ENCODE data around the gene KPNA1.

Gene KPNA1

DNA sequence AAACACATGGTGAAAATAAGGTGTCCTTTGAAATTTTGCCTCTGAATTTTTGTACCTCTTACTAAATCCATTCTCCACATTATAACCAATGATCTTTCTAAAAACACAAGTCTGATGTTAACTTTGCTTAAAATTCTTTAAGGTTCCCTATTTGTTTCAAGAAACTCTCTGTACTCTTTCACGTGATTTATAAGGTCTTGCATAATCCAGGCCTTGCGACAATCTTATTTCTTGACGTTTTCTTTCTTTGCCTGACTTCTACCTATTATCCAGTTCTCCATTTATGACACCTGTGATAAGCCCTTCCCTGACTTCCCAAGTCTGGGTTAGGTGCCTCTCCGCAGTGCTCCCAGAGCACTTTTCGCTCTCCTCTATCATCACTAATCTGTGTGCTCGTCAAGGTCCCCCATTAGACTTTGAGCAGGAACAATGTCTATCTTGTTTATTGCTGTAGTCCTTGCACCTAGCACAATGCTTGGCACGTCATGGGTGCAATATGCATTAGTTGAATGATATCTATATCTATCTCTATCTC lies 24.3 kb upstream of the KPNA1 start:
- Mint-ChIP-seq H3K4me1 (ENCODE audit: low read depth) (peaks cover 9% of the 10 kb centered on the region), H3K4me3 (no peak overlapping the region)

DNA sequence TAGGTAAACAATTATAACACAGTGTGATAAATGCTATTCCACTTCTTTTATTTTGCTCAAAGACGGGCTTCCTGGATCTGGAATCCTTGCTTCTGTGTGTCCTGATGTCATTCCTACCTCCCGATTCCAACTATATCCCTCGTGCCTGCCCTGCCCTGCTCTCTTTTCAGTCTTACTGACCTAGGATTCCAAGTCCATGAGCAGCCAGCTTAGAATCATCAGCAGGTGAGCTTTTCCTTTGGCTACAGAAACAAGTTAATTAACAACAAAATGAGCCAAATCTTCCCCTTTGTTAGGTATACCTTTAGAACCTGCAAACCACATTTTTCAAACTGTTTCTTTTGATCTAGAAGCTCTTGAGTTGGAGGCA lies 21.9 kb upstream of the KPNA1 start:
- H3K4me3 Mint-ChIP-seq, result no peak overlapping the region
- H3K9me3 Mint-ChIP-seq, result no peaks in the 10 kb centered on the region
- peaks cover 79% of the 10 kb centered on the region for H3K36me3 Mint-ChIP-seq (ENCODE audit: low read depth)
- peaks cover 24% of the 10 kb centered on the region for H3K4me1 Mint-ChIP-seq (ENCODE audit: low read depth)
- no peak overlapping the region for H3K27ac Mint-ChIP-seq
- no peak for DNase-seq (ENCODE audit: low spot score)
- no peaks in the 10 kb centered on the region for H3K27me3 Mint-ChIP-seq (ENCODE audit: low read depth)

More for the DNA sequence above, 24.3 kb upstream of the KPNA1 start:
- H3K9me3 Mint-ChIP-seq, result no peaks in the 10 kb centered on the region
- H3K27ac Mint-ChIP-seq, result no peak overlapping the region
- no peaks in the 10 kb centered on the region for H3K27me3 Mint-ChIP-seq (ENCODE audit: low read depth)
- H3K36me3 Mint-ChIP-seq (ENCODE audit: low read depth), result peaks cover 68% of the 10 kb centered on the region
- DNase-seq (ENCODE audit: low spot score), result no peak

DNA sequence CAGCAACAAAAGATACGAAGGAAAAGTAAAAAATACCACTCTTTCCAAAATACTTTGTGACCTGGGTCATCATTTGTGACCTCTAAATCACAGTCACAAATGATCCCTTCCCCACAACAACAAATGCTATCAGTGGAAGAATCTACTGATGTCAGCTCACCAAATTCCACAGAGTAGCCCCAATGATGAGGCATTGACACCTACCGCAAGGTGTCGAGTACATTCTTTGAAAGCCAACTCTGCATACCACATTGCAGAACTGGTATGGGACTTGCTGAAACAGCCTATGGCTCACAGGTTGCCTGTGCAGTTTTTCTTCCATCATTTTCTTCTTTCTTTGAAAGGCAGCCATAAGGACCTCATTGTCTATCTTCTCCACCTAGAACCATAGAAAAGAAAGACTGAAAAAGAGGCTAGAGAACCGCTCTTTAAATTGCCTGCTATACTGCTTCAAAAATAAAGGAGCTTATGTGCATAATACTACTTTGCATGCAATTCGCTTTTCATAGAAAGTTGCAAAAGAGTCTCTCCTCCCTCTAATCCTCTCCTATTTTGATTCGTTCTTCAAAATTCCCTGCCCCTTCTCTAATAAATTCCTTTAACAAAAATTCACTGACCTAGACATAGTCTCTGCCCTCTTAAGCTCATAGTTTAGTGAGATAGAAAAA lies 21.4 kb upstream of the KPNA1 start:
- H3K36me3 Mint-ChIP-seq (ENCODE audit: low read depth), result peaks cover 78% of the 10 kb centered on the region

DNA sequence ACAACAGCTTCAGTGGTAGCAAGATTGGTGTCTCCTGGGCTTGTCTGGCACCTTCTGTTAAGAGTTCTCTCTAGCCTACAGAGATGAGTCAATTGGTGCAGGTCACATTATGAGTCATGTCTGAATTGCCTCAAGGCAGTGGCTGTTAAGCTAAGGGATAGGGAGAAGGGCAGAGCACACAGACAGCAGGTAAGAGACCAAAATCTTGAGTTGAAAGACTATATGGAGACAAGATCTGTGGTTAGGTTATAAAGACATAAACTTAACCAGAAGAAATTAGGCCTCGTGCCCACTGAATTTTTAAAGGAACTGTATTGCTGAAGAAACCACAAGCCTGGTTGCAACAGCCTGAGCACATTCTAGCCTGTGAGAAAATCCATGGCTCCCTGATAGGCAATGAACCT lies 19.2 kb upstream of the KPNA1 start:
- Mint-ChIP-seq H3K36me3 (ENCODE audit: low read depth) (peaks cover 72% of the 10 kb centered on the region), H3K4me3 (peak overlapping the region; percentile 5), H3K27ac (peak overlapping the region; percentile 78), H3K4me1 (ENCODE audit: low read depth) (peaks cover 24% of the 10 kb centered on the region), H3K9me3 (no peaks in the 10 kb centered on the region), H3K27me3 (ENCODE audit: low read depth) (no peaks in the 10 kb centered on the region)
- DNase-seq (ENCODE audit: low spot score), result peak; percentile 75

More for the DNA sequence above, 21.4 kb upstream of the KPNA1 start:
- Mint-ChIP-seq H3K4me3 (no peak overlapping the region), H3K9me3 (no peaks in the 10 kb centered on the region), H3K27ac (no peak overlapping the region), H3K4me1 (ENCODE audit: low read depth) (peaks cover 24% of the 10 kb centered on the region), H3K27me3 (ENCODE audit: low read depth) (no peaks in the 10 kb centered on the region)
- no peak for DNase-seq (ENCODE audit: low spot score)

DNA sequence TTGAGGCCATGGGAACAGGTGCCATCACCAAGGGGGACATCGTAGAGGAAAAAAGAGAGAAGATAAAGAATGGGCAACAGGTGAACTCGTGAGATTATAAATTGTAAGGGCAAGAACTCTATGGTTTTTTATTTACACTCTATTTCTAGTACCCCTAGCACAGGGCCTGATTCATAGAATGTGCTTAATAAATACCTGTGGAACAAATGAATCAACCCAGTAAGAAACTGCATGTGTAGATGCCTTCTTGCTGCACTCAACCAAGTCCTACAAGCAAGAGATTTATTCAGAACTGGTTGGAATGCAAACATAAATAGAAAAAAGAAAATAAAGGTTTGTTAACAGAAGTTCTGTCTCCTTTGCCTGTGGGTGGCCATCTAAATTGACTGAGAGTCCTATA lies 18.7 kb upstream of the KPNA1 start:
- H3K36me3 Mint-ChIP-seq (ENCODE audit: low read depth), result peaks cover 72% of the 10 kb centered on the region

DNA sequence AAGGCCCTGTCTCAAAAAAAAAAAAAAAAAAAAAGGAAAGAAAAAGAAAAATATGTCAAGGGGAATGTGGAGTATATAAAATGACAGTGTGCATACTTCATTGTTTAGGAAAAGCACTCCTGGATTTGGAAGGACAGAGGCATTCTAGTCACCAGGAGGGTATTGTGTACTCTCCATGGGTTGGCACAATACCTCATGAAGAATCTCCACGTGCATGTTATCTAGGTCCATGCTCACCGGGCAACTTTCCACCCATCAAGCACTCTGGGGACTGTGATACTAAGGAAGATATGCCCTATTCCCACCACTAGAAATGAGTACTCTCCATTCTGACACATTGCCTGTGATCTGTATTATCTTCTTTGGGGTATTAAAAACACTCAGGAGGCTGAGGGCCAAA lies 15.4 kb upstream of the KPNA1 start:
- DNase-seq (ENCODE audit: low spot score), result no peak
- H3K4me3 Mint-ChIP-seq, result no peak overlapping the region
- H3K9me3 Mint-ChIP-seq, result no peaks in the 10 kb centered on the region
- no peak overlapping the region for H3K27ac Mint-ChIP-seq
- H3K27me3 Mint-ChIP-seq (ENCODE audit: low read depth), result no peaks in the 10 kb centered on the region
- peaks cover 61% of the 10 kb centered on the region for H3K36me3 Mint-ChIP-seq (ENCODE audit: low read depth)
- H3K4me1 Mint-ChIP-seq (ENCODE audit: low read depth), result peaks cover 20% of the 10 kb centered on the region

More for the DNA sequence above, 18.7 kb upstream of the KPNA1 start:
- Mint-ChIP-seq H3K9me3 (no peaks in the 10 kb centered on the region), H3K27me3 (ENCODE audit: low read depth) (no peaks in the 10 kb centered on the region), H3K27ac (peak overlapping the region; percentile 4), H3K4me3 (peak overlapping the region; percentile 5), H3K4me1 (ENCODE audit: low read depth) (peaks cover 24% of the 10 kb centered on the region)
- no peak for DNase-seq (ENCODE audit: low spot score)

DNA sequence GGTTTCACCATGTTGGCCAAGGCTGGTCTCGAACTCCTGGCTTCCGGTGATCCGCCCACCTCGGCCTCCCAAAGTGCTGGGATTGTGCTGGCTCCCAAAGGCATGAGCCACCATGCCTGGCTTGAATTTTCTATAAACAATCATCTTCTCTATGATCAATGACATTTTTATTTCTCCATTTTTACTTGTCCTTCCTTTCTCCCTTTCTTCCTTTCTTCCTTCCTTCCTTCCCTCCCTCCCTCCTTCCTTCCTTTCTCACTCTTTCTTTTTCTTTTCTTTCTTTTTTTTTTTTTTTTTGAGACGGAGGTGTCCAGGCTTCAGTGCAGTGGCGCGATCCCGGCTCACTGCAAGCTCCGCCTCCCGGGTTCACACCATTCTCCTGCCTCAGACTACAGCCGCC lies 8.6 kb upstream of the KPNA1 start:
- Mint-ChIP-seq H3K27me3 (ENCODE audit: low read depth) (peaks cover 2% of the 10 kb centered on the region), H3K36me3 (ENCODE audit: low read depth) (peaks cover 17% of the 10 kb centered on the region), H3K27ac (no peak overlapping the region), H3K4me3 (no peak overlapping the region), H3K4me1 (ENCODE audit: low read depth) (no peaks in the 10 kb centered on the region), H3K9me3 (no peaks in the 10 kb centered on the region)
- DNase-seq (ENCODE audit: low spot score), result no peak

DNA sequence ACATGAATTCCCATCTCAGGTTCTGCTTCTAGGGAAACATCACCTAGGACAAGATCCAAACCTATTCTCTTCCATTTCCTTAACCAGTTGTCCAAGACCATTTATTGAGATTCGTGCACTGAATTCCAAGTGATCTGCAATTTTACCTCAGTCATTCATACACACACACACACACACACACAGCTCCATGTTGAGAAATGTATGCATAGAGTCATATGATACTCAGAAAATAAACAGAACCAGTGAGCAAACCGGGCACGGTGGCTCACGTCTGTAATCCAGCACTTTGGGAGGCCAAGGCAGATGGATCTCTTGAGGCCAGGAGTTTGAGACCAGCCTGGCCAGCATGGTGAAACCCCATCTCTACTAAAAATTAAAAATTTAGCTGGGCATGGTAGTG lies 6.1 kb upstream of the KPNA1 start:
- peaks cover 2% of the 10 kb centered on the region for H3K27me3 Mint-ChIP-seq (ENCODE audit: low read depth)
- no peak overlapping the region for H3K27ac Mint-ChIP-seq
- H3K4me3 Mint-ChIP-seq, result no peak overlapping the region
- H3K9me3 Mint-ChIP-seq, result no peaks in the 10 kb centered on the region
- no peaks in the 10 kb centered on the region for H3K4me1 Mint-ChIP-seq (ENCODE audit: low read depth)
- H3K36me3 Mint-ChIP-seq (ENCODE audit: low read depth), result peaks cover 3% of the 10 kb centered on the region
- no peak for DNase-seq (ENCODE audit: low spot score)

DNA sequence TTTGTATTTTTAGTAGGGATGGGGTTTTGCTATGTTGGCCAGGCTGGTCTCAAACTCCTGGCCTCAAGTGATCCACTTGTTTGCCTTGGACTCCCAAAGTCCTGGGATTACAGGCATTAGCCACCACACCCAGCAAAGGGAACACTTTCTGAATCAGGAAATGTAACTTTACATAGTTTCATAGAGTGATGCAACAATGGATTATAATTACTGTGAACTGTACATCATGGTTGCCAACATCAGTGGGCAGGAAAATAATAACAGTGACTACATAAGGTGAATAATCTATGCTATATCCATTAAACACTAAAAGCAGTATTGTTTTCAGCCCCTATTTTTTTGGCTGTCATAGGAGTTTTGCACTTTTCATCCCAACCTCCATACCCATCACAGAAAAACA lies 5.0 kb upstream of the KPNA1 start:
- Mint-ChIP-seq H3K9me3 (no peaks in the 10 kb centered on the region), H3K4me1 (ENCODE audit: low read depth) (peaks cover 3% of the 10 kb centered on the region), H3K27me3 (ENCODE audit: low read depth) (peaks cover 2% of the 10 kb centered on the region), H3K36me3 (ENCODE audit: low read depth) (no peaks in the 10 kb centered on the region), H3K27ac (no peak overlapping the region), H3K4me3 (no peak overlapping the region)
- no peak for DNase-seq (ENCODE audit: low spot score)

DNA sequence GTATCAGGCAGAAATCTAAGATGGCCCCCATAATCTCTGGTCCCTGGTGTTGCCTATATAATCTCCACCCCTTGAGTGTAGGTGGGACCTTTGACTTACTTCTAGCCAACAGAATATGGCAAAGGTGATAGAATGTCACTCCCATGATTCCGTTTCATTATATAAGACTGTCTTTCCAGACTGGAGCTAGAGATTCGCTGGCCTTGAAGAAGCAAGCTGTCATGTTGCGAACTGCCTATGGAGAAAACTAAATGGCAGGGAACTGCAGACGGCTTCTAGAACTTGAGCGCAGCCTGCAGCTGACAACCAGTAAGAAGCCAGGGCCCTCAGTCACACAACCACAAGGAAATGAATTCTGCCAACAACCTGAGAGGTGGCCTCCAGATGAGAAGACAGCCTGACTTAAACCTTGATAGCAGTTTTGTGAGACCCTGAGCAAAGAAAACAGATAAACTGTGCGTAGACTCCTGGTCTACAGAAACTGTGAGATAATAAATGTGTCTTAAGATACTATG lies 2.2 kb upstream of the KPNA1 start:
- H3K4me3 Mint-ChIP-seq, result no peak overlapping the region
- peaks cover 11% of the 10 kb centered on the region for H3K4me1 Mint-ChIP-seq (ENCODE audit: low read depth)
- no peak for DNase-seq (ENCODE audit: low spot score)
- peaks cover 2% of the 10 kb centered on the region for H3K27me3 Mint-ChIP-seq (ENCODE audit: low read depth)
- no peak overlapping the region for H3K27ac Mint-ChIP-seq
- H3K36me3 Mint-ChIP-seq (ENCODE audit: low read depth), result peaks cover 3% of the 10 kb centered on the region
- H3K9me3 Mint-ChIP-seq, result no peaks in the 10 kb centered on the region

DNA sequence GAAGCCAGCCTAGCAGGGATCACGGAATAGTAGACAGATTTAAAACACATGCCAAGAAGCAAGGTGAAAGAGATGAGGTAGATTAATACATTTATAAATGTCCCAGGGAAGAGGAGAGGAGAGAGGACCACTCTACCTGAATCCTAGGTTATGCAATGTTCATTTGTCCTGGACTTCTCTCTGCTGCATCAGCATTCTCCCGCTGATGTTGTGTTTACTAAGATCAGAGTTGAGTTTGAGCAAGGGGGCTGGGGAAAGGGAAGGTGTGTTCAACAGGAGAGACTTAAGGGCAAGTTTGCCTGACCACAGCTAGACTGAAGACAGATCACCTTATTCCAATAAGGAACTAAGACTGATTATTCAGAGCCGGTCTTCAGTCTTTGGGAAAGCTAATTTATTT lies 1.1 kb upstream of the KPNA1 start:
- Mint-ChIP-seq H3K4me3 (no peak overlapping the region), H3K27me3 (ENCODE audit: low read depth) (peaks cover 2% of the 10 kb centered on the region), H3K9me3 (no peaks in the 10 kb centered on the region), H3K27ac (no peak overlapping the region), H3K4me1 (ENCODE audit: low read depth) (peaks cover 18% of the 10 kb centered on the region), H3K36me3 (ENCODE audit: low read depth) (peaks cover 3% of the 10 kb centered on the region)
- no peak for DNase-seq (ENCODE audit: low spot score)

DNA sequence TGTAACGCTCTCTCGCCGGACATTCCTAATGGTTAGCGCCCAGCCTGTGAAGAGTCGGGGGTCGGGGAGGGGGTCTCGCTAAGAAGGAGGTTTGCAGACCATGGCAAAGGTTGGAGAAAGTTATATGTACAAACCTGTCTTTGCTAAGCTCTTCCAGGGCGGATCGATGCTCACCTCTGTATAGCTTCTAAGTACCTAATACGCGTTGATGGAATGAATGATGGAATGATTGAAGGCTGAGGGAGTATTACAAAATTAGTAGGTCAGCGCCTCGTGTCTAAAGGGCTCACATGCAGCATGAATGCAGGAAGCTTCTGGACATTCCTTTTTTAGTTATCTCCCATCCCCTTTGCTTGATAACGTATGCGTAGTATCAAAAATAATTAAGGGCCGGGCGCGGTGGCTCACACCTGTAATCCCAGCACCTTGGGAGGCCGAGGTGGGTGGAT lies 305 bp upstream of the KPNA1 start:
- no peak for DNase-seq (ENCODE audit: low spot score)
- Mint-ChIP-seq H3K27ac (peak overlapping the region; percentile 91), H3K4me3 (peak overlapping the region; percentile 88), H3K9me3 (no peaks in the 10 kb centered on the region), H3K27me3 (ENCODE audit: low read depth) (peaks cover 2% of the 10 kb centered on the region), H3K4me1 (ENCODE audit: low read depth) (peaks cover 19% of the 10 kb centered on the region), H3K36me3 (ENCODE audit: low read depth) (peaks cover 3% of the 10 kb centered on the region)

DNA sequence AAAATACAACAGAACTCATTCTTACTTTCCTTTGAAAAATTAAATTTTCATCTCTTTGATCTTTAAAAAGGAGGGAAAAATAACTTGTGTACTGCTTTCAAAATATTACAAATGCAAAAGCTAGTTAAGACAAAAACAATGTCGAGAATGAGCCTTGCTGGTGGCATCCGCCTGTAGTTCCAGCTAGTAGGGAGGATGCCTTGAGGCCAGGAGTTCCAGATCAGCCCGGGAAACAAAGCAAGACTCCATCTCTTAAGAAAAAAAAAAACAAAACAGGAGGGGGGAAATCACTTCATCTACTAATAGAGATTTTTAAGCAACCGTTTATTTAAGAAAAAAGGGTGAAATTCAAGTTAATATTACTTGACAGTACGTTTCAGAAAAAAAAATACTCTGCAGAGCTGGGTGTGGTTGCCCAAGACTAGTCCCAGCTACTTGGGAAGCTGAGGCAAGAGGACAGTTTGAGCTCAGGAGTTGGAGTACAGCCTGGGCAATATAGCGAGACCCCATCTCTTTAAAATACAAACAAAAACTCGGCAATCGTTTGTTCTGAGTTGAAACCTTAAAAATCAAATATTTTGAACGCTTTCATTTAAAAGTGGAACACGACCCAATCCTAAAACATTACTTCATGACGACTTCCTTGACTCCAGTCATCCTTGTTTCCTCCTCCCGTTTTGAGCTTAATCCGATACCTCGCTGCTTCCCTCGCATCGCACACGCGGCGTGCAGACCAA lies 1.2 kb downstream of the KPNA1 start:
- Mint-ChIP-seq H3K9me3 (no peaks in the 10 kb centered on the region), H3K27me3 (ENCODE audit: low read depth) (peaks cover 2% of the 10 kb centered on the region), H3K27ac (peak overlapping the region; percentile 91), H3K4me3 (peak overlapping the region; percentile 88), H3K36me3 (ENCODE audit: low read depth) (peaks cover 5% of the 10 kb centered on the region), H3K4me1 (ENCODE audit: low read depth) (peaks cover 23% of the 10 kb centered on the region)
- no peak for DNase-seq (ENCODE audit: low spot score)

DNA sequence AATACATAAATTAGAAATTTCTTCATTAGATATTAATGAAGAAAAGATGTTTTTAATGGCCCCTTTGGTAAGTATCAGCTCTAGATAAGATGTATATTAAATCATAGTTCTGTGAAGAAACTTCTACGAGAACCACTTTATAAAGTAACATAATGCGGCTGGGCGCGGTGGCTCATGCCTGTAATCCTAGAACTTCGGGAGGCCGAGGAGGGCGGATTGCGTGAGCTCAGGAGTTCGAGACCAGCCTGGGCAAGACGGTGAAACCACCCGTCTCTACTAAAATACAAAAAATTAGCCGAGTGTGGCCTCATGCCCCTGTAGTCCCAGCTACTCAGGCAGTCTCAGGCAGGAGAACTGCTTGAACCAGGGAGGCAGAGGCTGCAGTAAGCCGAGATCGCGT lies 2.5 kb downstream of the KPNA1 start:
- DNase-seq (ENCODE audit: low spot score), result no peak
- no peak overlapping the region for H3K27ac Mint-ChIP-seq
- no peaks in the 10 kb centered on the region for H3K9me3 Mint-ChIP-seq
- no peak overlapping the region for H3K4me3 Mint-ChIP-seq
- no peaks in the 10 kb centered on the region for H3K27me3 Mint-ChIP-seq (ENCODE audit: low read depth)
- peaks cover 5% of the 10 kb centered on the region for H3K36me3 Mint-ChIP-seq (ENCODE audit: low read depth)
- peaks cover 31% of the 10 kb centered on the region for H3K4me1 Mint-ChIP-seq (ENCODE audit: low read depth)

Data from T-helper 2 cell treated with Interferon-gamma antibody and Interleukin-4, amounts not matched to agents 5 μg/mL and 100 μg/mL, for 36 hours (primary cell).